Hepatocyte (in vitro differentiated cells): ENCODE results near the gene AXIN2. TPM values are rescaled to one million over a fixed set of nuclear protein-coding genes. Genes with fewer than 3 reads are reported as not detected.

Source experiments
- DNase-seq: peaks from one replicate; pipeline ENCODE4 v3.0.0-alpha.2; 2016; ENCODE audit warnings: low spot score
- H2AFZ ChIP-seq: fragments of 200-600 bp; sonication (generic); 2 replicates; pipeline ENCODE4 v1.6.0; 2016; ENCODE audit warnings: antibody characterized with exemption, mild to moderate bottlenecking
- H3K27ac ChIP-seq: fragments of 200-600 bp; sonication (generic); 2 replicates; pipeline ENCODE4 v1.5.1; 2016; ENCODE audit warnings: mild to moderate bottlenecking
- H3K27me3 ChIP-seq: fragments of 200-600 bp; sonication (generic); 2 replicates; pipeline ENCODE4 v1.6.1; 2016
- H3K36me3 ChIP-seq: fragments of 200-600 bp; sonication (generic); replicated peaks from 2 replicates; pipeline ENCODE4 v1.5.1; 2016; ENCODE audit warnings: low read depth; ENCODE audit not compliant: insufficient read depth
- H3K4me1 ChIP-seq: fragments of 200-600 bp; sonication (generic); 2 replicates; pipeline ENCODE4 v1.5.1; 2016; ENCODE audit warnings: mild to moderate bottlenecking, moderate library complexity; ENCODE audit not compliant: insufficient read depth
- H3K4me2 ChIP-seq: fragments of 200-600 bp; sonication (generic); 2 replicates; pipeline ENCODE4 v1.6.0; 2016
- H3K4me3 ChIP-seq: fragments of 200-600 bp; sonication (generic); 2 replicates; pipeline ENCODE4 v1.5.1; 2016; ENCODE audit warnings: mild to moderate bottlenecking
- H3K79me2 ChIP-seq: fragments of 200-600 bp; sonication (generic); 2 replicates; pipeline ENCODE4 v1.6.0; 2017; ENCODE audit warnings: mild to moderate bottlenecking
- H3K9me2 ChIP-seq: fragments of 200-600 bp; sonication (generic); replicated peaks from 2 replicates; pipeline ENCODE4 v1.6.0; 2017; ENCODE audit warnings: mild to moderate bottlenecking; ENCODE audit not compliant: insufficient read depth
- H3K9me3 ChIP-seq: fragments of 200-600 bp; sonication (generic); 2 replicates; pipeline ENCODE4 v1.5.1; 2016; ENCODE audit warnings: low read depth, mild to moderate bottlenecking
- H4K20me1 ChIP-seq: fragments of 200-600 bp; sonication (generic); 2 replicates; pipeline ENCODE4 v1.6.0; 2016; ENCODE audit warnings: mild to moderate bottlenecking; ENCODE audit not compliant: insufficient read depth, poor library complexity, severe bottlenecking
- CTCF ChIP-seq: fragments of 200-600 bp; sonication (generic); IDR thresholded peaks from 2 replicates; pipeline ENCODE4 v1.5.1; 2016; ENCODE audit warnings: antibody characterized with exemption, mild to moderate bottlenecking; ENCODE audit not compliant: poor library complexity
- EZH2 ChIP-seq: fragments of 200-600 bp; sonication (generic); IDR thresholded peaks from 2 replicates; pipeline ENCODE4 v1.6.1; 2016; ENCODE audit warnings: antibody characterized with exemption, mild to moderate bottlenecking, borderline replicate concordance
- EZH2phosphoT487 ChIP-seq: fragments of 200-600 bp; sonication (generic); IDR thresholded peaks from one replicate; pipeline ENCODE4 v1.6.1; 2018; ENCODE audit warnings: antibody characterized with exemption, mild to moderate bottlenecking, low read depth, moderate library complexity; ENCODE audit not compliant: unreplicated experiment, severe bottlenecking
- WGBS: methylation state at CpG from one replicate; pipeline ENCODE4 v1.1.6; 2016; ENCODE audit warnings: low lambda C conversion rate; ENCODE audit errors: missing lambda C conversion rate; 5-methylcytosine and 5-hydroxymethylcytosine counted together
- polyA plus RNA-seq: library from polyadenylated mRNA; unstranded; fragments of >200 nt; fragmentation: Nextera tagmentation; extraction: Ambion mirVana; gene quantifications from 2 replicates; pipeline ENCODE4 v1.2.1, GENCODE V29; 2016
- total RNA-seq: library from RNA; depleted of rRNA; stranded (reverse); fragments of >200 nt; gene quantifications from 2 replicates; pipeline ENCODE4 v1.2.3, GENCODE V29; 2014

Gene AXIN2
- total and polyA plus RNA-seq, 2 experiments from 2014 or later = 15.4 to 22.3 TPM

GRCh38 chr17:65552214-65552613 is 9.2 kb downstream of the AXIN2 start:
- Histone ChIP-seq H3K9me2 (no peaks in the 10 kb centered on the region), H3K27ac (no peak overlapping the region), H2AFZ (no peak overlapping the region), H3K27me3 (no peaks in the 10 kb centered on the region), H3K4me1 (peaks cover 48% of the 10 kb centered on the region), H3K4me2 (no peak overlapping the region), H4K20me1 (peaks cover 57% of the 10 kb centered on the region), H3K36me3 (no peaks in the 10 kb centered on the region), H3K79me2 (no peaks in the 10 kb centered on the region), H3K9me3 (no peaks in the 10 kb centered on the region), H3K4me3 (no peak overlapping the region)
- TF ChIP-seq EZH2 (no peak), EZH2phosphoT487 (no peak), CTCF (no peak)
- DNase-seq = no peak
- 82% methylated on average over 4 of the region's 4 CpGs for WGBS

- no peaks in the 10 kb centered on the region for H3K9me3 ChIP-seq
- no peaks in the 10 kb centered on the region for H3K27me3 ChIP-seq
- H2AFZ ChIP-seq = no peak overlapping the region
- DNase-seq = no peak
- H3K9me2 ChIP-seq = no peaks in the 10 kb centered on the region
- WGBS = 87% methylated on average over 9 of the region's 9 CpGs
- no peak overlapping the region for H3K4me2 ChIP-seq
- H3K4me3 ChIP-seq = no peak overlapping the region
- H3K27ac ChIP-seq = no peak overlapping the region
- peaks cover 56% of the 10 kb centered on the region for H4K20me1 ChIP-seq
- H3K36me3 ChIP-seq = no peaks in the 10 kb centered on the region
- peaks cover 5% of the 10 kb centered on the region for H3K79me2 ChIP-seq
- H3K4me1 ChIP-seq = peaks cover 48% of the 10 kb centered on the region
- TF ChIP-seq EZH2 (no peak), CTCF (no peak), EZH2phosphoT487 (no peak)
These were observed 10.0 kb downstream of the AXIN2 start for GRCh38 chr17:65551267-65552040.

- Histone ChIP-seq H4K20me1 (peaks cover 63% of the 10 kb centered on the region), H3K79me2 (peaks cover 12% of the 10 kb centered on the region), H3K4me3 (no peak overlapping the region), H2AFZ (no peak overlapping the region), H3K36me3 (no peaks in the 10 kb centered on the region), H3K27ac (no peak overlapping the region), H3K9me2 (no peaks in the 10 kb centered on the region), H3K27me3 (no peaks in the 10 kb centered on the region), H3K4me1 (peaks cover 54% of the 10 kb centered on the region), H3K4me2 (no peak overlapping the region), H3K9me3 (no peaks in the 10 kb centered on the region)
- TF ChIP-seq EZH2 (no peak), EZH2phosphoT487 (no peak)
- WGBS = 95% methylated on average over 4 of the region's 4 CpGs
- DNase-seq = no peak
These were observed 10.7 kb downstream of the AXIN2 start for GRCh38 chr17:65550758-65551157.

GRCh38 chr17:65550075-65550662 is 11.3 kb downstream of the AXIN2 start:
- Histone ChIP-seq H3K27me3 (no peaks in the 10 kb centered on the region), H3K27ac (no peak overlapping the region), H3K4me3 (no peak overlapping the region), H3K4me1 (peaks cover 60% of the 10 kb centered on the region), H2AFZ (no peak overlapping the region), H3K4me2 (no peak overlapping the region), H3K9me3 (no peaks in the 10 kb centered on the region), H3K9me2 (no peaks in the 10 kb centered on the region), H3K36me3 (no peaks in the 10 kb centered on the region), H3K79me2 (peaks cover 18% of the 10 kb centered on the region), H4K20me1 (peaks cover 66% of the 10 kb centered on the region)
- TF ChIP-seq CTCF (no peak), EZH2 (no peak), EZH2phosphoT487 (no peak)
- 64% methylated on average over 9 of the region's 9 CpGs for WGBS
- no peak for DNase-seq
